ENCODE results near the gene EP400. TPM values are rescaled to one million over a fixed set of nuclear protein-coding genes. Genes with fewer than 3 reads are reported as not detected.

Gene EP400
- total RNA-seq, 4 donors from 2014 or later = 20.5 to 33.7 (median 23.4) TPM

- TF ChIP-seq CTCF (IDR thresholded peaks at IDR 0.05; ENCODE audit: low read depth) = no peak
Measured at GRCh38 chr12:132115500-132115899, 165.8 kb downstream of the EP400 start.

GRCh38 chr12:132116709-132117557 lies 167.2 kb downstream of the EP400 start:
- TF ChIP-seq CTCF (IDR thresholded peaks at IDR 0.05; ENCODE audit: low read depth) = no peak

GRCh38 chr12:132117558-132117875 lies 167.8 kb downstream of the EP400 start:
- no peak for TF ChIP-seq CTCF (IDR thresholded peaks at IDR 0.05; ENCODE audit: low read depth)

- TF ChIP-seq CTCF (IDR thresholded peaks at IDR 0.05; ENCODE audit: low read depth) = no peak
Measured at GRCh38 chr12:132118876-132119275, 169.1 kb downstream of the EP400 start.

GRCh38 chr12:132121283-132121682 lies 171.5 kb downstream of the EP400 start:
- TF ChIP-seq CTCF (IDR thresholded peaks at IDR 0.05; ENCODE audit: low read depth) = no peak

- TF ChIP-seq CTCF (IDR thresholded peaks at IDR 0.05; ENCODE audit: low read depth) = no peak
Measured at GRCh38 chr12:132123970-132124765, 174.4 kb downstream of the EP400 start.

GRCh38 chr12:132124766-132125425 lies 175.2 kb downstream of the EP400 start:
- no peak for TF ChIP-seq CTCF (IDR thresholded peaks at IDR 0.05; ENCODE audit: low read depth)
